AG04450 (cell line): Measurements from ENCODE around the gene P2RY6. TPM values are rescaled to one million over a fixed set of nuclear protein-coding genes. Genes with fewer than 3 reads are reported as not detected.
A peak's percentile ranks its signal among the peaks of the same experiment; 100 is the strongest.

ENCODE experiments used
- CTCF ChIA-PET: fragments of 300-600, 350-600 bp; formaldehyde crosslinking; extraction: SDS; loops from one replicate; lab custom pipeline; 2022; ENCODE audit warnings: antibody characterized with exemption, inconsistent platforms; lab: Charles Lee
- POLR2A ChIA-PET: fragments of 350-600 bp; formaldehyde crosslinking; extraction: SDS; loops from one replicate; lab custom pipeline; 2021; ENCODE audit warnings: antibody characterized with exemption, inconsistent platforms; lab: Yijun Ruan, JAX
- DNase-seq: peaks from one replicate; pipeline ENCODE4 v3.0.0-alpha.2; 2011; ENCODE audit warnings: low read depth, low spot score
- H3K27ac ChIP-seq: one replicate; pipeline ENCODE4 v1.5.1; 2012; ENCODE audit warnings: low read depth, low read length, control low read depth
- H3K27me3 ChIP-seq: one replicate; pipeline ENCODE4 v1.6.0; 2012; ENCODE audit warnings: low read length; ENCODE audit not compliant: control insufficient read depth, insufficient read depth
- H3K4me3 ChIP-seq: 2 replicates; pipeline ENCODE4 v1.5.1; 2011; ENCODE audit warnings: mild to moderate bottlenecking, low read depth, low read length, control low read depth
- H3K9me3 ChIP-seq: 2 replicates; pipeline ENCODE4 v1.5.1; 2012; ENCODE audit warnings: low read length; ENCODE audit not compliant: control insufficient read depth, insufficient read depth
- polyA plus RNA-seq: library from polyadenylated mRNA; depleted of rRNA; stranded (reverse); fragments of >200 nt; gene quantifications from 2 replicates; pipeline ENCODE4 v1.2.3, GENCODE V29; 2011
- TF ChIP-seq, protein P1 (sequence below): IDR thresholded peaks from 2 replicates; pipeline ENCODE4 v1.5.1; 2011; ENCODE audit warnings: low read depth, low read length, control low read depth, inconsistent platforms

Gene P2RY6
- polyA plus RNA-seq, 1 experiment, result not detected

- POLR2A ChIA-PET, result interaction anchor here (1.1 to 5.7 kb wide), 3 partner anchors 11 to 27 kb away, joined by 6 to 61 read pairs (median 6); partner anchors contain the start of gene ARHGEF17
- TF ChIP-seq, protein P1, sequence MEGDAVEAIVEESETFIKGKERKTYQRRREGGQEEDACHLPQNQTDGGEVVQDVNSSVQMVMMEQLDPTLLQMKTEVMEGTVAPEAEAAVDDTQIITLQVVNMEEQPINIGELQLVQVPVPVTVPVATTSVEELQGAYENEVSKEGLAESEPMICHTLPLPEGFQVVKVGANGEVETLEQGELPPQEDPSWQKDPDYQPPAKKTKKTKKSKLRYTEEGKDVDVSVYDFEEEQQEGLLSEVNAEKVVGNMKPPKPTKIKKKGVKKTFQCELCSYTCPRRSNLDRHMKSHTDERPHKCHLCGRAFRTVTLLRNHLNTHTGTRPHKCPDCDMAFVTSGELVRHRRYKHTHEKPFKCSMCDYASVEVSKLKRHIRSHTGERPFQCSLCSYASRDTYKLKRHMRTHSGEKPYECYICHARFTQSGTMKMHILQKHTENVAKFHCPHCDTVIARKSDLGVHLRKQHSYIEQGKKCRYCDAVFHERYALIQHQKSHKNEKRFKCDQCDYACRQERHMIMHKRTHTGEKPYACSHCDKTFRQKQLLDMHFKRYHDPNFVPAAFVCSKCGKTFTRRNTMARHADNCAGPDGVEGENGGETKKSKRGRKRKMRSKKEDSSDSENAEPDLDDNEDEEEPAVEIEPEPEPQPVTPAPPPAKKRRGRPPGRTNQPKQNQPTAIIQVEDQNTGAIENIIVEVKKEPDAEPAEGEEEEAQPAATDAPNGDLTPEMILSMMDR, result no peak
- Histone ChIP-seq H3K9me3 (no peaks in the 10 kb centered on the region), H3K4me3 (no peak overlapping the region), H3K27me3 (no peaks in the 10 kb centered on the region), H3K27ac (peak overlapping the region; percentile 87)
- DNase-seq, result no peak
- CTCF ChIA-PET, result interaction anchor here (2.1 to 3.2 kb wide), 4 partner anchors 10 to 27 kb away, joined by 8 to 18 read pairs (median 12); no protein-coding TSS in a partner anchor
Measured at GRCh38 chr11:73324116-73324515, 52.0 kb downstream of the P2RY6 start.

DNA sequence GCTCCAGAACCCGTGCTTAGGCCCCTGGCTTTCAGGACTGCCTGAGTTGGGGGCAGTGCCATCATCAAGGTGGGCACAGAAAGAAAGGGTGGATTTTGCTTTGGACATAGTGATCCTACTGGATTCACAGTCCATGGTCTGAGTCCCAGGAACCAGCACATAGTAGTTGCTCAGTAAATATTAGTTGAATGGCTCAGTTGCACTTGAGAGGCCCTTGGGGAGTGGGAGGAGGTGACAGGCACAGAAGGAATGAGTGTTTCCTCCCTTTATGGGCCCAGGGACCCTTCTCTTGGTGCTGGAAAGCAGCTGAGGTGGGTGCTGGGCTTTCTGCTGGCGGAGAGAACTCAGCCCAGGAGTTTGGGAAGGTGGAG, 52.5 kb downstream of the P2RY6 start:
- no peaks in the 10 kb centered on the region for H3K9me3 ChIP-seq
- H3K27ac ChIP-seq, result peak overlapping the region; percentile 87
- DNase-seq, result no peak
- TF ChIP-seq, protein P1, result no peak
- ChIA-PET POLR2A (interaction anchor here (5.7 kb wide), 1 partner anchor 16 kb away, joined by 61 read pairs; the partner anchor contains the start of gene ARHGEF17), CTCF (interaction anchor here (2.4 to 3.2 kb wide), 4 partner anchors 10 to 27 kb away, joined by 8 to 26 read pairs (median 16); no protein-coding TSS in a partner anchor)
- H3K27me3 ChIP-seq, result no peaks in the 10 kb centered on the region
- no peak overlapping the region for H3K4me3 ChIP-seq

- peak overlapping the region; percentile 87 for H3K27ac ChIP-seq
- no peaks in the 10 kb centered on the region for H3K27me3 ChIP-seq
- no peak overlapping the region for H3K4me3 ChIP-seq
- no peaks in the 10 kb centered on the region for H3K9me3 ChIP-seq
- CTCF ChIA-PET, result interaction anchor here (1.1 to 3.3 kb wide), 6 partner anchors 10 to 26 kb away, joined by 4 to 26 read pairs (median 12); partner anchors contain the start of gene ARHGEF17
- DNase-seq, result no peak
- TF ChIP-seq, protein P1, result no peak
- POLR2A ChIA-PET, result interaction anchor here (0.7 to 2.5 kb wide), 2 partner anchors 9 to 17 kb away, joined by 3 to 9 read pairs; no protein-coding TSS in a partner anchor
Measured at GRCh38 chr11:73325036-73325981, 53.2 kb downstream of the P2RY6 start.

DNA sequence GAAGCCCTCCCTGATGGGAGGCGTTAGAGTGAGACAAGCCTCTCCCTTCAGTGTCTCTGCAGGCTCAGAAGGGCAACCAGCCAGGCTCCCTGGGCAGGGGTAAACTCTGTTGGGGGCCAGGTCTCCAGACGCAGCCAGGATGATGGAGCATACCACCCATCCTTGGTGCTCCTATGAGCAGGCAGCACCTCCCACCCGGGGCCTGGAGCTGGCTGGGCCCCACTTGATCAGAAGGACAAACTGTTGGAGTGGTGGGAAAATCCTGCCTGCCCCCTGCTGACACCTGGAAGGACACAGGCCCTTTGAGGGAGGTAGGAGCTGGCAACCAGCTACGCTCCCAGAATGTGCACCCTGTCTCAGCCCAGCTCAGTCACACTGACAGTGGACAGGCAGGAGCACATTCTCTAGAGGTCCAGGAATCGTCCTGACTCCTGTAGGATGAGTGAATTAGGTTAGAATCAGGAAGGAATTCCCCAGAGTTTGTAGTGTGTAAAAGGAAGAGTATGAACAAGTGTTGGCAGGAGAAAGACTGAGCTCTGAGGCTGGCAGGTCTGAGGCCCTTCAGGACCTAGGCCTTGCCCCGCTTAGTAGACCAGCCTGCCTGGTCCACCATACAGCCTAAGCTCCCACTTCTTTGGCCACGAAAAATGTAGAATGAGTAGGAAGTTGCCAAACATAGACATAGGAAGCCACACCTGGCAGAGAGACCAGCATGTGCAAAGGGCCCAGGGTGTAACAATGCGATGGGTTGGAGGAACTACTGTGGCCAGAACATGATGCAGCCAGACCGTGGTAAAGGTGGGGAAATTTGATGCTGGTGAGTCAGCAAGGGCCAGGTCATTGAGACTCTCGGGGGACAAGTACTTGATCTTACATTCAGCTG, 55.0 kb downstream of the P2RY6 start:
- Histone ChIP-seq H3K9me3 (no peaks in the 10 kb centered on the region), H3K27ac (peak overlapping the region; percentile 31), H3K4me3 (no peak overlapping the region), H3K27me3 (no peaks in the 10 kb centered on the region)
- ChIA-PET POLR2A (interaction anchor here (1.1 to 2.5 kb wide), 3 partner anchors 8 to 18 kb away, joined by 3 to 10 read pairs (median 9); partner anchors contain the start of gene ARHGEF17), CTCF (interaction anchor here (0.6 to 3.3 kb wide), 7 partner anchors 8 to 32 kb away, joined by 3 to 26 read pairs (median 8); partner anchors contain the start of gene ARHGEF17)
- no peak for DNase-seq
- TF ChIP-seq, protein P1, result no peak
